Measurements from ENCODE around the gene CDH4. TPM values are rescaled to one million over a fixed set of nuclear protein-coding genes. Genes with fewer than 3 reads are reported as not detected.

Gene CDH4
- total RNA-seq, 1 donor from 2014 or later, result 8.3 TPM

GRCh38 chr20:61595216-61595615, 343.2 kb downstream of the CDH4 start:
- Mint-ChIP-seq H3K27me3 (peaks cover 9% of the 10 kb centered on the region), H3K27ac (no peak overlapping the region), H3K36me3 (peaks cover 3% of the 10 kb centered on the region), H3K4me1 (ENCODE audit: unreplicated experiment) (no peaks in the 10 kb centered on the region), H3K9me3 (peaks cover 10% of the 10 kb centered on the region), H3K4me3 (no peak overlapping the region)
- DNase-seq (ENCODE audit: extremely low spot score, unreplicated experiment), result no peak
- TF ChIP-seq, protein P1, sequence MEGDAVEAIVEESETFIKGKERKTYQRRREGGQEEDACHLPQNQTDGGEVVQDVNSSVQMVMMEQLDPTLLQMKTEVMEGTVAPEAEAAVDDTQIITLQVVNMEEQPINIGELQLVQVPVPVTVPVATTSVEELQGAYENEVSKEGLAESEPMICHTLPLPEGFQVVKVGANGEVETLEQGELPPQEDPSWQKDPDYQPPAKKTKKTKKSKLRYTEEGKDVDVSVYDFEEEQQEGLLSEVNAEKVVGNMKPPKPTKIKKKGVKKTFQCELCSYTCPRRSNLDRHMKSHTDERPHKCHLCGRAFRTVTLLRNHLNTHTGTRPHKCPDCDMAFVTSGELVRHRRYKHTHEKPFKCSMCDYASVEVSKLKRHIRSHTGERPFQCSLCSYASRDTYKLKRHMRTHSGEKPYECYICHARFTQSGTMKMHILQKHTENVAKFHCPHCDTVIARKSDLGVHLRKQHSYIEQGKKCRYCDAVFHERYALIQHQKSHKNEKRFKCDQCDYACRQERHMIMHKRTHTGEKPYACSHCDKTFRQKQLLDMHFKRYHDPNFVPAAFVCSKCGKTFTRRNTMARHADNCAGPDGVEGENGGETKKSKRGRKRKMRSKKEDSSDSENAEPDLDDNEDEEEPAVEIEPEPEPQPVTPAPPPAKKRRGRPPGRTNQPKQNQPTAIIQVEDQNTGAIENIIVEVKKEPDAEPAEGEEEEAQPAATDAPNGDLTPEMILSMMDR (conservative IDR thresholded peaks at IDR 0.05), result no peak

DNA sequence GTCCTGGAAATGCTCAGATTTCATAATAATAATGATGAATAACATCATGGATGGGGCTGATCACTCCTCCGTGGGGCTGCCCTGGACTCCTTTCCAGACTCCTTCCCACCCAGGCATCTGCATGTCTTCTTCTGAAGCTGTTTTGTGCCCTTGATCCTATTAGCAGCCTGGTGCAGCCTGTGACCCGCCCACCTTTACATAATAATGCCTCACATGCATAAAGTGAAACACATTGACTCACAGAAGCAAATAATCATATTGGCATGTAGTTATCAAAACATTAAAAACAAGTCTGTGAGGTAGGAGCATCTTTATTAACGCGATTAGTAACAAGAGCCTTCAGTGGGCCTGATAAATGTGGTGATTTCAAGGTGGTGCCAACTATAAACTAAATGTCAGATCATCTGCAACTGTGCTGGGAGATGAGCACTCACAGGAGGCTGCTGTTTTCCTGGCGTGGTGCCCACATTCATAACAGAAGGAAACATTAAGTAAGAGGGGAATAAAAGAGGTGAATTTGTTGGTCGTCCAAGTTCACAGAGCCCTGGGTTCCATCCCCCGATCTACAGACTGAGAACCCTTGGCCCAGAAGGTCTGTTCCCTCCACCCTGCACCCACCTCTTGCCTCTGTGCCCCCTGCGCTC, 344.7 kb downstream of the CDH4 start:
- TF ChIP-seq, protein P1 (conservative IDR thresholded peaks at IDR 0.05), result no peak
- DNase-seq (ENCODE audit: extremely low spot score, unreplicated experiment), result no peak
- H3K4me3 Mint-ChIP-seq, result no peak overlapping the region
- H3K27me3 Mint-ChIP-seq, result peaks cover 4% of the 10 kb centered on the region
- H3K4me1 Mint-ChIP-seq (ENCODE audit: unreplicated experiment), result no peaks in the 10 kb centered on the region
- peaks cover 3% of the 10 kb centered on the region for H3K36me3 Mint-ChIP-seq
- H3K9me3 Mint-ChIP-seq, result peaks cover 4% of the 10 kb centered on the region
- no peak overlapping the region for H3K27ac Mint-ChIP-seq

DNA sequence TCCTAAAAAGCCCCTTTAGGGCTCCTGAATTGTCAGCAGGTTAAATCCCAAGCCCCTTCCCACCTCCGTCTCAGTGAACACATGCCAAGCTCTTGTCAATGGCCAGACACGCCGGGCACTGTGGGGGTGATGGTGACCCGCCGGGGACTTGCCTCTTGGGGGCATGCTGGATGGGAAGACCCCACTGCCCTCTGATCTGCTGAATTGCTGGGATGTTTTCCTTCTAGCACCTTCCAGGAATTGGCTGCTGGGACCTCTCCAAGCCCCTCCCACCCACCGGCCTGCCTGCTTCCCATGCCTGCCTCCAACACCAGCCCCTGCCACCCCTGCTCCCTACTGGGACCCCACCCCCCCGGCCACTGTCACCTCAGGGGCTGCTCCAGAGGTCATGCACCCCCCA, 345.9 kb downstream of the CDH4 start:
- peaks cover 3% of the 10 kb centered on the region for H3K36me3 Mint-ChIP-seq
- H3K27ac Mint-ChIP-seq, result no peak overlapping the region
- H3K4me1 Mint-ChIP-seq (ENCODE audit: unreplicated experiment), result no peaks in the 10 kb centered on the region
- H3K4me3 Mint-ChIP-seq, result no peak overlapping the region
- H3K27me3 Mint-ChIP-seq, result peaks cover 4% of the 10 kb centered on the region
- H3K9me3 Mint-ChIP-seq, result peaks cover 6% of the 10 kb centered on the region
- no peak for DNase-seq (ENCODE audit: extremely low spot score, unreplicated experiment)
- TF ChIP-seq, protein P1 (conservative IDR thresholded peaks at IDR 0.05), result no peak

DNA sequence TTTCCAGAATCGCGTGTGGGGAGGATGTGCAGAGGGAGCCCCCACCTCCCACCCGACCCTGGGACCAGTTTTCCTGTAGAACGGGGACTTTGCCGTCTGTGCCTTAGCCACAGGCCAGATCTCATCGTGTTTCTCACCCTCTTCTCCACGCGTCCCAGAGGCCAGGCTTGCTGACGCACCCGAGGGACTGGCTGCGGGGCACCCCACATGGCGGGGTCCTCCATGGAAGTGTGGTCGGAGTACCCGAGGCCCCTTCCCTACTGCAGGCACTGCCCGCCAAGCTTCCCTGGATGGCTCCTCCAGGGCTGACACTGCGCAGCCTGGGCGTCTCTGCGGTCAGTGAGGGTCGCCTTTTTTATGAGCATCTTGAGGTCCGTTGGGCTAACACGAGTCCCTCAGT, 346.5 kb downstream of the CDH4 start:
- no peak overlapping the region for H3K4me3 Mint-ChIP-seq
- TF ChIP-seq, protein P1 (conservative IDR thresholded peaks at IDR 0.05), result no peak
- no peaks in the 10 kb centered on the region for H3K36me3 Mint-ChIP-seq
- H3K9me3 Mint-ChIP-seq, result peaks cover 8% of the 10 kb centered on the region
- no peaks in the 10 kb centered on the region for H3K4me1 Mint-ChIP-seq (ENCODE audit: unreplicated experiment)
- no peak overlapping the region for H3K27ac Mint-ChIP-seq
- H3K27me3 Mint-ChIP-seq, result peaks cover 4% of the 10 kb centered on the region
- DNase-seq (ENCODE audit: extremely low spot score, unreplicated experiment), result no peak

GRCh38 chr20:61599061-61599531, 347.0 kb downstream of the CDH4 start:
- H3K4me1 Mint-ChIP-seq (ENCODE audit: unreplicated experiment), result no peaks in the 10 kb centered on the region
- TF ChIP-seq, protein P1 (conservative IDR thresholded peaks at IDR 0.05), result peak; percentile 58
- no peaks in the 10 kb centered on the region for H3K36me3 Mint-ChIP-seq
- H3K27ac Mint-ChIP-seq, result no peak overlapping the region
- no peak overlapping the region for H3K4me3 Mint-ChIP-seq
- H3K9me3 Mint-ChIP-seq, result peaks cover 8% of the 10 kb centered on the region
- no peak for DNase-seq (ENCODE audit: extremely low spot score, unreplicated experiment)
- peaks cover 4% of the 10 kb centered on the region for H3K27me3 Mint-ChIP-seq
